Measurements from ENCODE around the gene MARCHF4.

MARCHF4 gene

GRCh38 chr2:216366777-216367471 lies 5.4 kb downstream of the MARCHF4 start:
- no peak overlapping the region for H3K4me3 ChIP-seq (ENCODE audit: low read depth, low read length)
- no peaks in the 10 kb centered on the region for H3K36me3 ChIP-seq (ENCODE audit: control insufficient read depth, insufficient read depth, low read length)
- no peak overlapping the region for H3K27ac ChIP-seq (ENCODE audit: low read depth, low read length)
- H3K9me3 ChIP-seq (ENCODE audit: control insufficient read depth, insufficient read depth, low read depth, low read length), result no peaks in the 10 kb centered on the region
- H3K27me3 ChIP-seq (ENCODE audit: control insufficient read depth, insufficient read depth, low read length), result peaks cover 67% of the 10 kb centered on the region
- peaks cover 8% of the 10 kb centered on the region; the same call in 1 of the 2 replicates for H3K4me1 ChIP-seq (ENCODE audit: control insufficient read depth, insufficient read depth, low read length)
- no peak overlapping the region for H3K9ac ChIP-seq (ENCODE audit: low read length)

- H3K4me3 ChIP-seq (ENCODE audit: low read depth, low read length), result no peak overlapping the region
- H3K27me3 ChIP-seq (ENCODE audit: control insufficient read depth, insufficient read depth, low read length), result peaks cover 60% of the 10 kb centered on the region
- H3K9ac ChIP-seq (ENCODE audit: low read length), result no peak overlapping the region
- no peak overlapping the region for H3K27ac ChIP-seq (ENCODE audit: low read depth, low read length)
- H3K36me3 ChIP-seq (ENCODE audit: control insufficient read depth, insufficient read depth, low read length), result no peaks in the 10 kb centered on the region
- no peaks in the 10 kb centered on the region for H3K9me3 ChIP-seq (ENCODE audit: control insufficient read depth, insufficient read depth, low read depth, low read length)
- H3K4me1 ChIP-seq (ENCODE audit: control insufficient read depth, insufficient read depth, low read length), result peaks cover 5% of the 10 kb centered on the region; the same call in 1 of the 2 replicates
These were observed 6.8 kb downstream of the MARCHF4 start for GRCh38 chr2:216365518-216365917.

- H3K9ac ChIP-seq (ENCODE audit: low read length), result no peak overlapping the region
- no peaks in the 10 kb centered on the region for H3K36me3 ChIP-seq (ENCODE audit: control insufficient read depth, insufficient read depth, low read length)
- H3K4me1 ChIP-seq (ENCODE audit: control insufficient read depth, insufficient read depth, low read length), result no peaks in the 10 kb centered on the region
- H3K27me3 ChIP-seq (ENCODE audit: control insufficient read depth, insufficient read depth, low read length), result peaks cover 43% of the 10 kb centered on the region; the same call in 1 of the 2 replicates
- H3K27ac ChIP-seq (ENCODE audit: low read depth, low read length), result no peak overlapping the region
- H3K4me3 ChIP-seq (ENCODE audit: low read depth, low read length), result no peak overlapping the region
- H3K9me3 ChIP-seq (ENCODE audit: control insufficient read depth, insufficient read depth, low read depth, low read length), result no peaks in the 10 kb centered on the region
These were observed 9.1 kb downstream of the MARCHF4 start for GRCh38 chr2:216363221-216363620.

GRCh38 chr2:216362730-216363129 lies 9.6 kb downstream of the MARCHF4 start:
- Histone ChIP-seq H3K4me1 (ENCODE audit: control insufficient read depth, insufficient read depth, low read length) (no peaks in the 10 kb centered on the region), H3K9me3 (ENCODE audit: control insufficient read depth, insufficient read depth, low read depth, low read length) (no peaks in the 10 kb centered on the region), H3K27ac (ENCODE audit: low read depth, low read length) (no peak overlapping the region), H3K36me3 (ENCODE audit: control insufficient read depth, insufficient read depth, low read length) (no peaks in the 10 kb centered on the region), H3K9ac (ENCODE audit: low read length) (no peak overlapping the region), H3K27me3 (ENCODE audit: control insufficient read depth, insufficient read depth, low read length) (peaks cover 39% of the 10 kb centered on the region; the same call in 1 of the 2 replicates), H3K4me3 (ENCODE audit: low read depth, low read length) (no peak overlapping the region)

GRCh38 chr2:216355711-216356110 lies 16.6 kb downstream of the MARCHF4 start:
- Histone ChIP-seq H3K9me3 (ENCODE audit: control insufficient read depth, insufficient read depth, low read depth, low read length) (no peaks in the 10 kb centered on the region), H3K4me1 (ENCODE audit: control insufficient read depth, insufficient read depth, low read length) (no peaks in the 10 kb centered on the region), H3K27me3 (ENCODE audit: control insufficient read depth, insufficient read depth, low read length) (0 out of 2 replicates have a peak, but pooled peaks cover 7% of the 10 kb centered on the region), H3K27ac (ENCODE audit: low read depth, low read length) (no peak overlapping the region), H3K9ac (ENCODE audit: low read length) (no peak overlapping the region), H3K4me3 (ENCODE audit: low read depth, low read length) (no peak overlapping the region), H3K36me3 (ENCODE audit: control insufficient read depth, insufficient read depth, low read length) (no peaks in the 10 kb centered on the region)

DNA sequence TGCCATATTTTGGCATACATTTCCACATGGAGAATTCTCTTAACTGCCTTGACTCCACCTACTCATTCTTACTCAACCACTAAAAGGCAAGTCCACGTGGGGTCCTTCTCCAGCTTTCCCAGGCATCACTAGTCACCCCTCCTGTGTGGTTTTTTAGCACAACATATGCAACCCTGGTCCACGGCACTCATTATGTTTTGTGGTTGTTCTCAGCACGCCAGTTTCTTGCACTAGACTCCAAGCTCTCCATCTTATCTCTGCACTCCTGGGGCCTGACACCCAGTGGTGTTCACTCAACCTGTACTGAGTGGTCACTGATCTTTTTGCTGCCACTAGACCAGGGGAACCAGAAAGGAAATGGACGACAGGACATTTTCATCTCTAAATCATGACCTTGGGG lies 18.0 kb downstream of the MARCHF4 start:
- H3K27ac ChIP-seq (ENCODE audit: low read depth, low read length), result no peak overlapping the region
- H3K4me1 ChIP-seq (ENCODE audit: control insufficient read depth, insufficient read depth, low read length), result peaks cover 8% of the 10 kb centered on the region
- H3K9me3 ChIP-seq (ENCODE audit: control insufficient read depth, insufficient read depth, low read depth, low read length), result no peaks in the 10 kb centered on the region
- H3K4me3 ChIP-seq (ENCODE audit: low read depth, low read length), result no peak overlapping the region
- no peak overlapping the region for H3K9ac ChIP-seq (ENCODE audit: low read length)
- 0 out of 2 replicates have a peak, but pooled peaks cover 2% of the 10 kb centered on the region for H3K27me3 ChIP-seq (ENCODE audit: control insufficient read depth, insufficient read depth, low read length)
- no peaks in the 10 kb centered on the region for H3K36me3 ChIP-seq (ENCODE audit: control insufficient read depth, insufficient read depth, low read length)

- H3K4me3 ChIP-seq (ENCODE audit: low read depth, low read length), result no peak overlapping the region
- no peaks in the 10 kb centered on the region for H3K27me3 ChIP-seq (ENCODE audit: control insufficient read depth, insufficient read depth, low read length)
- peaks cover 12% of the 10 kb centered on the region for H3K4me1 ChIP-seq (ENCODE audit: control insufficient read depth, insufficient read depth, low read length)
- no peaks in the 10 kb centered on the region for H3K36me3 ChIP-seq (ENCODE audit: control insufficient read depth, insufficient read depth, low read length)
- H3K9me3 ChIP-seq (ENCODE audit: control insufficient read depth, insufficient read depth, low read depth, low read length), result no peaks in the 10 kb centered on the region
- no peak overlapping the region for H3K9ac ChIP-seq (ENCODE audit: low read length)
- H3K27ac ChIP-seq (ENCODE audit: low read depth, low read length), result no peak overlapping the region
These were observed 19.5 kb downstream of the MARCHF4 start for GRCh38 chr2:216352653-216353270.

GRCh38 chr2:216351172-216351925 lies 20.9 kb downstream of the MARCHF4 start:
- H3K27me3 ChIP-seq (ENCODE audit: control insufficient read depth, insufficient read depth, low read length), result no peaks in the 10 kb centered on the region
- H3K4me3 ChIP-seq (ENCODE audit: low read depth, low read length), result no peak overlapping the region
- H3K36me3 ChIP-seq (ENCODE audit: control insufficient read depth, insufficient read depth, low read length), result no peaks in the 10 kb centered on the region
- H3K27ac ChIP-seq (ENCODE audit: low read depth, low read length), result no peak overlapping the region
- no peak overlapping the region for H3K9ac ChIP-seq (ENCODE audit: low read length)
- H3K9me3 ChIP-seq (ENCODE audit: control insufficient read depth, insufficient read depth, low read depth, low read length), result no peaks in the 10 kb centered on the region
- peaks cover 16% of the 10 kb centered on the region for H3K4me1 ChIP-seq (ENCODE audit: control insufficient read depth, insufficient read depth, low read length)

- Histone ChIP-seq H3K4me1 (ENCODE audit: control insufficient read depth, insufficient read depth, low read length) (peaks cover 24% of the 10 kb centered on the region), H3K27ac (ENCODE audit: low read depth, low read length) (no peak overlapping the region), H3K27me3 (ENCODE audit: control insufficient read depth, insufficient read depth, low read length) (no peaks in the 10 kb centered on the region), H3K9ac (ENCODE audit: low read length) (no peak overlapping the region), H3K36me3 (ENCODE audit: control insufficient read depth, insufficient read depth, low read length) (no peaks in the 10 kb centered on the region), H3K9me3 (ENCODE audit: control insufficient read depth, insufficient read depth, low read depth, low read length) (no peaks in the 10 kb centered on the region), H3K4me3 (ENCODE audit: low read depth, low read length) (no peak overlapping the region)
These were observed 22.0 kb downstream of the MARCHF4 start for GRCh38 chr2:216350214-216350791.

DNA sequence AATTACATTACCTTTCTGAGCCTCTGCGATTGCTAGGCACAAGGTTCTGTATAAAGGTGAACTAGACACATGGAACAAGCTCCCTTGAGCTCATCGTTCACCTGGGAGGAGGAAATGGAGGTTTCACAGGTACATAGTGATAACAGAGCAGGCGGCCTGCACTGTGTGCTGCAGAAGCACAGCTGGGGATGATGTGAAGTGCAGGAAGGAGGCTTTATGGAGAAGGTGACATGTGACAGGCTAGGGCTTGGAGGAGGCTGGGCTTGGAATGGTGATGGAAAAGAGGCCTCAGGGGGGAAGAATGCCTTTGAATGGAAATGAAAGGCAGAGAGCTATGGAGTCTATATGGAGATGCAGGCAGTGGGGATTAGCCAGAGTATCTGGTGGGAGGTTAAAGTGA lies 22.9 kb downstream of the MARCHF4 start:
- no peak overlapping the region for H3K27ac ChIP-seq (ENCODE audit: low read depth, low read length)
- no peak overlapping the region for H3K9ac ChIP-seq (ENCODE audit: low read length)

More for the DNA sequence above, 22.9 kb downstream of the MARCHF4 start:
- peaks cover 33% of the 10 kb centered on the region for H3K4me1 ChIP-seq (ENCODE audit: control insufficient read depth, insufficient read depth, low read length)
- no peaks in the 10 kb centered on the region for H3K9me3 ChIP-seq (ENCODE audit: control insufficient read depth, insufficient read depth, low read depth, low read length)
- H3K27me3 ChIP-seq (ENCODE audit: control insufficient read depth, insufficient read depth, low read length), result no peaks in the 10 kb centered on the region
- no peak overlapping the region for H3K4me3 ChIP-seq (ENCODE audit: low read depth, low read length)
- H3K36me3 ChIP-seq (ENCODE audit: control insufficient read depth, insufficient read depth, low read length), result no peaks in the 10 kb centered on the region
